ENCODE results near the gene IRF2BPL. TPM values are rescaled to one million over a fixed set of nuclear protein-coding genes. Genes with fewer than 3 reads are reported as not detected.

IRF2BPL gene
- total RNA-seq, 2 experiments from 2014 or later = 36.2 to 37.7 TPM

GRCh38 chr14:77007975-77008421, 20.5 kb downstream of the IRF2BPL start:
- Mint-ChIP-seq H3K9me3 (no peaks in the 10 kb centered on the region), H3K4me1 (ENCODE audit: low read depth) (peaks cover 6% of the 10 kb centered on the region), H3K27ac (no peak overlapping the region), H3K36me3 (ENCODE audit: low read depth) (no peaks in the 10 kb centered on the region), H3K27me3 (peaks cover 3% of the 10 kb centered on the region), H3K4me3 (no peak overlapping the region)
- intact Hi-C loops (cut with micrococcal nuclease) = no loop called here
- ChIA-PET CTCF (interaction anchor here (1.2 to 1.7 kb wide), 3 partner anchors 45 to 132 kb away, joined by 4 to 7 read pairs (median 7); no protein-coding TSS in a partner anchor), POLR2A (interaction anchor here (1.2 kb wide), 1 partner anchor 15 kb away, joined by 3 read pairs; no protein-coding TSS in a partner anchor)
- no peak for DNase-seq
- TF ChIP-seq CTCF (IDR thresholded peaks at IDR 0.05) = no peak
- no peak for ATAC-seq

- POLR2A ChIA-PET = interaction anchor here (1.0 kb wide), 1 partner anchor 21 kb away, joined by 3 read pairs; no protein-coding TSS in a partner anchor
Observed at GRCh38 chr14:77007183-77007974, 21.1 kb downstream of the IRF2BPL start.

GRCh38 chr14:77006132-77006531, 22.4 kb downstream of the IRF2BPL start:
- ATAC-seq (no peak), DNase-seq (no peak)
- Mint-ChIP-seq H3K27ac (no peak overlapping the region), H3K4me1 (ENCODE audit: low read depth) (peaks cover 6% of the 10 kb centered on the region), H3K27me3 (peaks cover 1% of the 10 kb centered on the region), H3K36me3 (ENCODE audit: low read depth) (no peaks in the 10 kb centered on the region), H3K9me3 (no peaks in the 10 kb centered on the region), H3K4me3 (no peak overlapping the region)
- no peak for TF ChIP-seq CTCF (IDR thresholded peaks at IDR 0.05)
- ChIA-PET CTCF (interaction anchor here (1.0 kb wide), 1 partner anchor 24 kb away, joined by 4 read pairs; no protein-coding TSS in a partner anchor), POLR2A (interaction anchor here (0.5 to 1.0 kb wide), 2 partner anchors 22 to 34 kb away, joined by 3 read pairs; no protein-coding TSS in a partner anchor)
- intact Hi-C loops (cut with micrococcal nuclease) = no loop called here

More at GRCh38 chr14:77007183-77007974, 21.1 kb downstream of the IRF2BPL start:
- Mint-ChIP-seq H3K36me3 (ENCODE audit: low read depth) (no peaks in the 10 kb centered on the region), H3K4me1 (ENCODE audit: low read depth) (peaks cover 6% of the 10 kb centered on the region), H3K27me3 (peaks cover 2% of the 10 kb centered on the region), H3K27ac (no peak overlapping the region), H3K9me3 (no peaks in the 10 kb centered on the region), H3K4me3 (no peak overlapping the region)
- ATAC-seq = no peak
- CTCF ChIA-PET = no interaction called here
- intact Hi-C loops (cut with micrococcal nuclease) = no loop called here
- DNase-seq = no peak
- no peak for TF ChIP-seq CTCF (IDR thresholded peaks at IDR 0.05)

- TF ChIP-seq CTCF (IDR thresholded peaks at IDR 0.05) = no peak
- intact Hi-C loops (cut with micrococcal nuclease) = no loop called here
- H3K4me1 Mint-ChIP-seq (ENCODE audit: low read depth) = peaks cover 9% of the 10 kb centered on the region
- DNase-seq (no peak), ATAC-seq (no peak)
- H3K27ac Mint-ChIP-seq = no peak overlapping the region
- H3K27me3 Mint-ChIP-seq = peaks cover 3% of the 10 kb centered on the region
- H3K4me3 Mint-ChIP-seq = no peak overlapping the region
- no peaks in the 10 kb centered on the region for H3K9me3 Mint-ChIP-seq
- CTCF ChIA-PET = no interaction called here
- POLR2A ChIA-PET = interaction anchor here (0.5 kb wide), 1 partner anchor 34 kb away, joined by 3 read pairs; no protein-coding TSS in a partner anchor
- H3K36me3 Mint-ChIP-seq (ENCODE audit: low read depth) = no peaks in the 10 kb centered on the region
Observed at GRCh38 chr14:77005559-77005958, 22.9 kb downstream of the IRF2BPL start.
